Skeletal muscle cell (primary cell): ENCODE measurements around the gene CABP7.

ENCODE experiments used
- DNase-seq: peaks from one replicate; pipeline ENCODE4 v3.0.0-alpha.2; 2010; ENCODE audit warnings: low read depth
- H3K4me3 ChIP-seq: 2 replicates; pipeline ENCODE4 v1.5.1; 2011; ENCODE audit warnings: low read depth, mild to moderate bottlenecking, control low read depth, low read length, moderate library complexity

Gene CABP7

GRCh38 chr22:29719899-29720645 is at the start of gene CABP7:
Gene CABP7 (plus strand): TSS chr22:29720003. CDS start chr22:29720425, 422 bp downstream.
- DNase-seq: no peak
- H3K4me3 ChIP-seq: peak within 1 kb of the TSS; percentile 18

DNA sequence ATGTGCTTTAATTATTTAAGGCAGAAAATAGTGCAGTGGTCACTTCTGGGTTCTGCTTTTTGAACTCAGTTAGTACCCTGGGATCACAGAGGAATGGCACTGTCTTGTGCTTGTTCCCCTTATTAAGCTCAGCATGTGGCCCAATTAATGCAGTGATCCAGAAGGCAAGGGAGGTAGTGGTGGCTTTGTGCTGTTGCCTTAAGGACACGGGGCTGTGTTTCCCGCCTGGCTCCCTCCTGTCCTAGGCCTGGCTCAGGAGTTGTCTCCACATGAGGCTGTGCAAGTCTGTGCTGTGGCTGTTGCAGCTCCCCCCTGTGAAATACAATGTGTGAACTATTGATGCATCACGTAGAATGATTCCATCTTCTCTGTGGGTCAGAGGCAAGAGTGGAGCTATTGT is 49.2 kb upstream of the CABP7 start:
- DNase-seq: no peak
- no peak overlapping the region for H3K4me3 ChIP-seq

GRCh38 chr22:29673361-29674066 is 46.3 kb upstream of the CABP7 start:
- DNase-seq: no peak
- no peak overlapping the region for H3K4me3 ChIP-seq

DNA sequence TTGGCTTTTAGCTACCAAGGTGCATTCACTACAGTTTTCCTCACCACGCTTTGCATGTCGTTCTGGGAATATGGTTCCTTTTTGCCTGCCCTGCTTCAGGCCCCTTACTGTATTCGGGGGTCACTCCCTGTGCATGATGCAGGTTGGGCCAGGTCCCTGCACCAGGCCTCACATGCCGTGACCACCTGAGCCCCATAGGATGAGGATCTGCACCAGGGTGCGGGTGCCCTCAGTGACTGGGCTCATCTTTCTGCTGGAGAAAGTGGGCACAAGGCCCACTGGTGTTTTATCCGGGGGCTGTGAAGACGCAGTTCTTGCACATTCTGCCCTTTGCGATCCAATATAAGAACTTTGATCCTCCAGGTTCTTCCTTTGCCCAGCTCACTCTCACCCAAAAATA is 45.7 kb upstream of the CABP7 start:
- no peak overlapping the region for H3K4me3 ChIP-seq
- DNase-seq: no peak

GRCh38 chr22:29679316-29679715 is 40.5 kb upstream of the CABP7 start:
- DNase-seq: no peak
- no peak overlapping the region for H3K4me3 ChIP-seq

DNA sequence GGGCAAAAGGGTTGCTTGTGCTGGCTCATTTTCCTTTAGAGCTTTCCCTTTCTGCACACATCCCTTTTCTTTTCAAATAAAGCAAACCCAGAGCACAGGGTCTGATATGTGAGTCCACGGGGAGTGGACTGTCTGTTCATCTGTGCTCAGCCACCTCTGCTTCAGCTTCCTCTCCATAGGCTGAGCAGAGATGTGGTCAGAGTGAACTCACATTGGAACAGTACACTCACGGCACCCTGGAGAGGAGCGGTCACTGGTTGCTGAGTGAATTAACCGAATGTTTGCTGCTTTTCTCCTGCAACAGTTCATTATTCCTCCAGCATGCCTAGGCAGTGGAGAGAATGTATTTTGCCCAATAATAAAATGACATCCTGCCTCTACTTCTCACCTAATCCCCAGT is 36.3 kb upstream of the CABP7 start:
- no peak for DNase-seq
- no peak overlapping the region for H3K4me3 ChIP-seq

DNA sequence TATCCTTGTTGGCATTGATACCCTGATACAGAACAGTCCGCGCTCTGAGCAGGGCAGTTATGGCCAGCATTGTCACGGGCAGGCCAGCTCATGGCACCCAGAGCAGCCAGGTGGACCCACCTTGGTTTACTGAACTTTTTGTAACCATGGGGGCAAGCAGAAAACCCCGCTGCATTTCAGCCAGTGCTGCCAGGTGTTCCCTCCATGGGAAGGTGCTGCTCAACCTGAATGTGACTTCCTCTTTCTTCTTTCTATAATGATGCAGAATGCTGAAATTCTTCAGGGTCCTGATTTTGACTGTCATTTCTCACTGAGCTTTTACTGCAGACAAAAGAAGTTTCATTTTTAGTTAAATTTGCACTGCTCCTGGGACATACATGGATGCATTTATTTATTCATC is 35.6 kb upstream of the CABP7 start:
- no peak for DNase-seq
- H3K4me3 ChIP-seq: no peak overlapping the region

- DNase-seq: no peak
- peak overlapping the region; percentile 1 for H3K4me3 ChIP-seq
Observed at GRCh38 chr22:29689206-29689879, 30.5 kb upstream of the CABP7 start.

GRCh38 chr22:29689880-29690213 is 30.0 kb upstream of the CABP7 start:
- no peak for DNase-seq
- no peak overlapping the region for H3K4me3 ChIP-seq

GRCh38 chr22:29690476-29690875 is 29.3 kb upstream of the CABP7 start:
- peak; percentile 36 for DNase-seq

GRCh38 chr22:29691636-29692326 is 28.0 kb upstream of the CABP7 start:
- DNase-seq: no peak
- H3K4me3 ChIP-seq: no peak overlapping the region

More at GRCh38 chr22:29690476-29690875, 29.3 kb upstream of the CABP7 start:
- H3K4me3 ChIP-seq: no peak overlapping the region

DNA sequence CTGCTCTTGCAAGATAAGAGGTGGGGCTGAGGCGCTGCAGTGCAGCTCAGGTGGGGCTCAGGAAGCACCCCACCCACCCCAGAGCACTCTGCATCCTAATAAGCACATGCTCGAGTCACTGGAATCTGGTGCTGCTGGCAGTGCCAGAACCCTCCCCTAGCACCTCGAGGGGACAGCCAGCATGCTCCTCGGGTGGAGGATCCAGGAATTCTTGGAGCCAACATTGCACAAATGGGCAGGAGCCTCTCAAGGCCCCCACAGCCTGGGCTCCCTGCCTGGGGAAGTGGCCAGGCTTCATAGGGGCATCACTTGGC is 27.5 kb upstream of the CABP7 start:
- no peak overlapping the region for H3K4me3 ChIP-seq
- DNase-seq: no peak

- H3K4me3 ChIP-seq: no peak overlapping the region
- no peak for DNase-seq
Observed at GRCh38 chr22:29693161-29693560, 26.6 kb upstream of the CABP7 start.

- no peak for DNase-seq
- H3K4me3 ChIP-seq: no peak overlapping the region
Observed at GRCh38 chr22:29693671-29694070, 26.1 kb upstream of the CABP7 start.

DNA sequence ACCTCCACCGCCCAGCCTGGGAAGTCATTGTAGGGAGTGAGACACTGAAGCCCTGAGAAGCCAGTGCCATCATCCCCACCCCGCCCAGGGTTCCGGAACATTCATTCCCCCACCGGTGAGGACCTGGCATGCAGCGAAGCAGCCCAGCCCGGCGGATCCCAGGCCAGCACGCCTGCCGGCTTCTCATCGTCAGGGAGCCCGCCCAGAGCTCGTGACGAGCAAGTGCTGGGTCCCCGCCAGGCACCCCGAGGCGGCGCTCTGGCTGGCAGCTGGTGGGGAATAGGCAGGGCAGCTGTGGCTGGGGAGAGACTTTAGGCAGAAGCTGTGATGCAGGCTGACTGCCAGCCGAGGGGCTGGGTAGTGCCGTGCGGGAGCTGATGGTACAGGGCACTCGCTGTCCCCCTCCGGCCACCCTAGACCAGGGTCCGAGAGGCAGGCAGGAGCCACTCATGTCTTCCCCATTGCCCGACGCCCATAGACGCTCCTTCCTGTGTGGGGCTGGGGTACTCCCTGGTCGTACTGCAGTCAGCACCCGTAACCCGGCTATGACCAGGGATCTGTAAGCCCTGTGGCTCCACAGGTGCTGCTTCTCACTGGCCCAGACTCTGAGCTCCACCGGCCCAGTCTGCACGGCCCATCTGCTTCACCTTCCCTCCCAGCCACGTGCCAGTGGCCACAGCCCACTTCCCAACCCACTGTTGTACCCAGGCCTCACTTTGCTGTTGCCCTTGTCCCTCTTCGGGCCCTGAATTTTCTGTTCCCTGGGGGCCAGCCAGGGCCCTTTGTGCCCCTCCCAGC is 24.5 kb upstream of the CABP7 start:
- H3K4me3 ChIP-seq: no peak overlapping the region
- DNase-seq: no peak

DNA sequence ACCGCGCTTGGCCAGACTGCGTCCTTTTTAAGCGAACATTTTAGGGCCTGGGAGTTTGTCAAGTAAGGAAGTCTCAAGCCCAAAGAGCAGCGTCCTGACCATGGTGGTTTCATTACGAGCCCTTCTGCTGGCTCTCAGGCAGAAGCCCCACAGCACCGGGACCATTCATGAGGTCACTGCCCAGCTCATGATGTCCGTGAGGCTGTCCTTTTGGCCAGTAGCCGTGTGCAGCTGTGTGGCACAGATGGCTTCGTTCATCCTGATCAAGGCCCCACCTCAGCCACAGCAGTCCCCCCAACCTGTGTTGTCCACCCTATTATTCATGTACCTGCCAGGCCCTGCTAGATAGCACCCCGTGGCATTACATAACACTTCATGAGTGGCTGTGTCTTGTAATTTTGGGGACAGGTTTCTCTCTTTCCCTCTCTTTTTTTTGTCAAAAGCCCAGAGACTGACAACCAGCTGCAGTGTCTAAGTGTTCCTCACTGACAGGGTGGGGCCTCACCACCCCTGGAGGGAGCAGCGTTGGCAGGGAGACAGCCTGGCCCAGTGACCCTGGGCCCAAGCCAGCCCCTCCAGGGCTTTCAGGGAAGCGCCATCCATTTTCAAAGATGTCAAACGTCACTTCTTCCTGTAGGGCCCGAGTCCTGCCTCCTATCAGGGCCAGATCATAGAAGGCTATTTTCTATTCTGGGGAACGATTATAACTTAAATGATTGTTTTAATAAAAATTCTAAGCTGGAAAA is 21.8 kb upstream of the CABP7 start:
- H3K4me3 ChIP-seq: no peak overlapping the region
- DNase-seq: no peak

DNA sequence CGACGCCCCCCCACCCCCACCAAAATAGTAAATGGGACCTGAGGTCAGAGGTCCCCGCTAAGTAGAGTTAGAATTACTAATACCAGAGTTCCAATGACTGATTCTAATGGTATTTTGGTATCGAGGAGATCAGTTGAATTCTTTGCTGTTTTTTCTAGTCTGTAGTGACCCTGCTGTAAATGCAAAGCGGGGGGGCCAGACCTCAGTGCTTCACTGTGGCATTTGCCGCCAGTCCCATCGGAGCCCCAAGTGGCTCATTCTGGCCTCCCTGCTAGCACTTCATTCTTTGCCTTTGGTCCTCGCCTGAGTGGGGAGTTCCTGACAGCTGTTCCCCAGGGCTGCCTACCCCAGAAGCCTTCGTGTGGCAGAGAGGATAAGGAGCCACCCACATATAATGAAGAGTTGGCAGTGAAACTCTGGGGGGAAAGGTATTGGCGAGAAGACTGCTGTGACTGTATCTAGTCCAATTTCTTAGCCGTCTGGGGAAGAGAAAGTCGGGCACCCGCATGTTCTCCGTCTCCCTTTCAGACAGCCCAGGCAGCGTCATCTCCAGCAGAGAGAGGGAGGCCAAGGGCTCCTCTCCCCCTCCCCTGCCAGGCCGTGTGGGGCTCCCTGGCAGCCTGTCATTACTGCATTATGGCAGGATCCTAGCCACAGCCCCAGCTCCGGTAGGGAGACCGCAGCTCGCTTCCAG is 19.4 kb upstream of the CABP7 start:
- H3K4me3 ChIP-seq: no peak overlapping the region
- DNase-seq: no peak

DNA sequence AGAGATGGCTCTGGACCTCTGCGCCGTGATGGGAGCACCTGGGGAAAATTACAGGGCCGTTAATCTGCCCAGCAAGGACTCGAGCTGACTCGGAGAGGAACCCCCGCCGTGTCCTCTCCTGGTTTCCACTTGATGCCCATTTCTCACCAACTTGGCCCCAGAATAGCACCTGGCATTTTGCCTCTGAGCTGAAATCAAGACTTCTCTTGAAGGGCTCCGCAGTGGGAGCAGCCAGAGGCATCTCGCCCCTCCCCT is 19.0 kb upstream of the CABP7 start:
- no peak overlapping the region for H3K4me3 ChIP-seq
- DNase-seq: no peak
